Heart right ventricle (tissue), 16 donors: ENCODE results near the gene ALX4. TPM values are rescaled to one million over a fixed set of nuclear protein-coding genes. Genes with fewer than 3 reads are reported as not detected.

Experiments
- ATAC-seq, 8 donors: fragments of 200-7000 bp; cut with Tn5 transposase; one replicate each; pipeline ENCODE4 v1.9.1; 2020; ENCODE audit warnings: mild to moderate bottlenecking in 8 of 8, moderate library complexity in 8 of 8, moderate number of reproducible peaks in 1 of 8
- DNase-seq, 2 donors: peaks; one replicate each; pipeline ENCODE4 v3.0.0-alpha.2; 2020
- H3K27ac ChIP-seq, 10 donors: fragments of 200-600 bp; sonication (generic) in 2 of 10; one replicate each; pipeline versions ENCODE4 v1.5.0 to v1.8.0; 2020 to 2022; ENCODE audit warnings: mild to moderate bottlenecking in 3 of 10
- H3K27me3 ChIP-seq, 7 donors: fragments of 200-600 bp; one replicate each; pipeline ENCODE4 v1.8.0; 2021 to 2022; ENCODE audit warnings: mild to moderate bottlenecking in 2 of 7
- H3K36me3 ChIP-seq, 9 donors: fragments of 200-600 bp; sonication (generic) in 1 of 9; one replicate each; pipeline versions ENCODE4 v1.5.0 to v1.8.0; 2020 to 2022; ENCODE audit warnings: mild to moderate bottlenecking in 2 of 9
- H3K4me1 ChIP-seq, 9 donors: fragments of 200-600 bp; sonication (generic) in 1 of 9; one replicate each; pipeline versions ENCODE4 v1.5.0 to v1.8.0; 2020 to 2022; ENCODE audit warnings: mild to moderate bottlenecking in 4 of 9
- H3K4me3 ChIP-seq, 10 donors: fragments of 200-600 bp; sonication (generic) in 2 of 10; one replicate each; pipeline versions ENCODE4 v1.5.0 to v1.8.0; 2020 to 2022; ENCODE audit warnings: mild to moderate bottlenecking in 7 of 10, moderate library complexity in 2 of 10
- H3K9me3 ChIP-seq, 11 donors: fragments of 200-600 bp in 10 of 11; sonication (generic) in 2 of 11; one replicate each; pipeline versions ENCODE4 v1.5.0 to v1.8.0; 2013 to 2022; ENCODE audit warnings: mild to moderate bottlenecking in 2 of 11, control low read depth in 1 of 11, moderate library complexity in 1 of 11
- WGBS, 2 donors: extraction: QIAGEN DNeasy Blood & Tissue Kit; methylation state at CpG; one replicate each; pipeline ENCODE4 v1.1.7; 2013; ENCODE audit warnings: inconsistent platforms in 1 of 2; 5-methylcytosine and 5-hydroxymethylcytosine counted together
- intact Hi-C, 10 donors: fragments of 100-400 bp; cut with DNase I; formaldehyde crosslinking; loops; one replicate each; pipeline versions ENCODE4 v1.11.1 to v1.14.2; 2022
- polyA plus RNA-seq, 2 donors: library from polyadenylated mRNA; stranded (reverse); fragments of 200-250 nt; gene quantifications; one replicate each; pipeline ENCODE4 v1.2.3, GENCODE V29; 2013
- total RNA-seq, 10 donors: library from RNA; stranded (reverse); fragmentation: NEBNext Ultra II Directional in 3 of 10; extraction: Animal tissue kit (Norgen Biotek cat#: 25700) in 3 of 10; gene quantifications; one replicate each; pipeline versions ENCODE4 v1.2.1 to v1.2.4, GENCODE V29; 2021 to 2023
- TF ChIP-seq, protein P1 (sequence below), 9 donors: fragments of 200-600 bp; sonication (generic) in 2 of 9; IDR thresholded peaks; one replicate each; pipeline versions ENCODE4 v1.5.0 to v1.8.0; 2021 to 2022; ENCODE audit warnings: antibody characterized with exemption in 9 of 9, mild to moderate bottlenecking in 5 of 9, moderate library complexity in 1 of 9
- donor health status: Arrhythmogenic right ventricular cardiomyopathy.
- donor health status: ischemic (EF 13 %, LVEDD 7.1; RV severe dilation, severe dysfunction).
- donor health status: healthy with polysubstance abuse.
- donor health status: DM: no; HTN: yes; CAD: no.
- donor health status: DM: no; HTN: no; CAD: no.
- donor health status: ischemic (EF 25% LVEDD 6.9; RV normal size, moderate dysfunction).
- donor health status: ischemic (EF 25% LVEDD 5.7; RV mildly dilated, moderate dysfunction).
- donor health status: healthy.
- donor health status: DM: yes; HTN: yes; CAD: no.
- donor health status: Ischemic cardiomyopathy.
- donor health status: ischemic (EF 35%, LVEDD 5.7; RV mildly dilated, moderate dysfunction).
- donor health status: nonischemic (EF 11% LVEDD 7.7; RV severe dilation, severe dysfunction).
- donor health status: DM: yes; HTN: yes; CAD: no.
- donor health status: PGD.
- donor health status: ischemic (EF 29% LVEDD 5.4; RV normal size, mild dysfunction).
- donor health status: nonischemic (EF 23%, LVEDD 6.1; RV moderate dilation, normal function).

ALX4 gene
- total and polyA plus RNA-seq, 12 donors, result 0.01 to 0.07 (median 0.06) TPM; not detected in 5

DNA sequence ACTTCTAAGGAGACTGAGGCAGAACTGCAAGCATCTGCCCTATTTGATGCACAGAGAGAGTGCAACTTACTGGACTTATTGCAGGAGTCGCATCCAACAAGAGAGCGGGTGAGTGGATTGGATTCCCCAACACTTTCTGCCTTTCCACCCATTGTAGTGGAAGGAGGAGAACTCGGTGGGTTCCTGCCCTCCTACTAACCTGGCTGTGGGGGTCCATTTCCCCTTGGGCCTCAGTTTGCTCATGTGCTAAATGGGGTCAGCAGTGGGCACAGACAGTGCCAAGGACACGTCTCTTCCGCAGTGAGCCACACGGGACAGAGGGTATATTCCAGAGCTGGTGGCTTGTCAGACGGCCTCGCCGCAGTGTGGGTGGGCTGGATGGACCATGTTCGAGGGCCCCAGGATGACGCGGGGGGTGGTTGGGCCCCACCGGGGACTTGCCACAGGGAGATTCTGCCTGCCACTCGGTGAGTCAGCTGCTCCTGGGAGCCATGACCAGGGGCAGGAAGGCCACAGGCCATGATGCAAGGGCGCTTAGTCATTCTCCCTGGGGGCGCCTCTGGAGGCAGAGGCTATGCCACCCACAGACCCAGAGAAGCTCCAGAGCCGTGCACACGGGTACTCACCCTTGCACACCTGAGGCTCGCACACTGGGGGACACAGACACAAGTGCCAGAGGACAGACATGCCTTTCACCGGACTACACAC, 8.2 kb downstream of the ALX4 start:
- Histone ChIP-seq H3K4me1 (peaks cover 9 to 28% (median 21%) of the 10 kb centered on the region in 9 donors), H3K36me3 (no peaks in the 10 kb centered on the region), H3K27me3 (peaks cover 22 to 78% (median 64%) of the 10 kb centered on the region in 7 donors), H3K9me3 (no peaks in the 10 kb centered on the region), H3K27ac (no peak overlapping the region), H3K4me3 (no peak overlapping the region)
- DNase-seq (no peak), ATAC-seq (peak in 2 of 8 donors; percentile 32 to 44)
- WGBS, 2 donors, result 85 to 88% methylated on average over 20 of the region's 20 CpGs
- intact Hi-C loops, result loop anchor here in 2 of 10 donors (5.0 kb wide), 2 partner anchors 49 to 51 kb away; no protein-coding TSS in a partner anchor
- TF ChIP-seq, protein P1, sequence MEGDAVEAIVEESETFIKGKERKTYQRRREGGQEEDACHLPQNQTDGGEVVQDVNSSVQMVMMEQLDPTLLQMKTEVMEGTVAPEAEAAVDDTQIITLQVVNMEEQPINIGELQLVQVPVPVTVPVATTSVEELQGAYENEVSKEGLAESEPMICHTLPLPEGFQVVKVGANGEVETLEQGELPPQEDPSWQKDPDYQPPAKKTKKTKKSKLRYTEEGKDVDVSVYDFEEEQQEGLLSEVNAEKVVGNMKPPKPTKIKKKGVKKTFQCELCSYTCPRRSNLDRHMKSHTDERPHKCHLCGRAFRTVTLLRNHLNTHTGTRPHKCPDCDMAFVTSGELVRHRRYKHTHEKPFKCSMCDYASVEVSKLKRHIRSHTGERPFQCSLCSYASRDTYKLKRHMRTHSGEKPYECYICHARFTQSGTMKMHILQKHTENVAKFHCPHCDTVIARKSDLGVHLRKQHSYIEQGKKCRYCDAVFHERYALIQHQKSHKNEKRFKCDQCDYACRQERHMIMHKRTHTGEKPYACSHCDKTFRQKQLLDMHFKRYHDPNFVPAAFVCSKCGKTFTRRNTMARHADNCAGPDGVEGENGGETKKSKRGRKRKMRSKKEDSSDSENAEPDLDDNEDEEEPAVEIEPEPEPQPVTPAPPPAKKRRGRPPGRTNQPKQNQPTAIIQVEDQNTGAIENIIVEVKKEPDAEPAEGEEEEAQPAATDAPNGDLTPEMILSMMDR (IDR thresholded peaks at IDR 0.05), result no peak

DNA sequence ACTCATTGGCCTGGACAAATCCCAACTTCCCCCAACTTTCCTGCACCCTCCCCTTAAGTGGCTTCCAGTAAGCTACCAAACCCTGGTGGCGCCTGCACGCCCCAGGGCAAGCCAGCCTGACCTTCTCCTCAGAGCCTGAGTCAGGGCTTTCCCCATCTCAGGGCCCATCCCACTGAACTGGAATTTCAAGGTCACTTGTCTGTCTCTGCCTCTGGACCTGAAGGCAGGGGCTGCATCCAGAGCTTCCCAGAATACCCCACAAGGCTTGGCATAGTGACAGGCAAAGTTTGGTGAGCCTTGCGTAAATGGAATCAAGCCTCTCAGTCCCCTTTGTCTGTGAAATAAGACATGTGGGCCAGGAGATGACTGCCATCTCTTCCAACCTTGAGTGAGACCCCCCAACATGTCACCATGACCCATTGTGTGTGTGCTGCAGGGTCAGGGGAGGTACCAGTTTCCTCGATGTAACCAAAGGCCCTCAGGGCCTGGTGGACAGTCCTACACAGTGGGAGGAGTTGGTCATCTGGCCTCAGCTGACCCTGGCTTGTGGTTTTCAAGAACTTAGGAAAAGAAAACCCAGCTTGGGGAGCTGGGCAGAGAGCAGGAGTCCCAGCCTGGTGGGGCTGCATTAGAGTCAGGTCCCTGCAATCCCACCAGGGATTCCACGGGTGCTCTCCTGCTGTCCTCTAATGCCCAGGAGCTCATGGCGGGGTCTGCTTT, 8.9 kb downstream of the ALX4 start:
- Histone ChIP-seq H3K9me3 (no peaks in the 10 kb centered on the region), H3K4me1 (peaks cover 7 to 24% (median 18%) of the 10 kb centered on the region in 9 donors), H3K36me3 (no peaks in the 10 kb centered on the region), H3K27ac (no peak overlapping the region), H3K4me3 (no peak overlapping the region), H3K27me3 (peaks cover 16 to 71% (median 57%) of the 10 kb centered on the region in 7 donors)
- 86 to 88% methylated on average over 6 of the region's 6 CpGs for WGBS, 2 donors
- no peak for ATAC-seq
- DNase-seq, result no peak
- TF ChIP-seq, protein P1 (IDR thresholded peaks at IDR 0.05), result no peak
- intact Hi-C loops, result loop anchor here in 2 of 10 donors (5.0 kb wide), 2 partner anchors 49 to 51 kb away; no protein-coding TSS in a partner anchor

DNA sequence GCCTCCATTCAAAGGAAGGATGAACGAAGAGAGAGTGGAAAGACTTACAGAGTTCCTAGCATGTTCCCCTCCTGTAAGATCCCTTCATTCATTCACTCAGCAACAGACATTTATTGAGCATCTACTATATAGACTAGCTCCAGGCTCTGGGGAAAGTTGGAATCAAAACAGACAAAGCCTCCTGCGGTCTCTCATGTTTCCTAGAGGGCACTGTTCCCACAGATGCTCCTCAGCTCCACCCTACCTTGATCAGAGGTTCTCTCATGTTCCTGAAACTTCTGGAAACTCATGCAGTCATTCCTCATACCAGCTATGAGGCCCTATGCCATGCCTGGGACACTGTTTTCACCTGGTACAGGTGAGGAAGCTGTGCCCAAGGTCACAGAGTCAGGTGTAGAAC, 11.1 kb downstream of the ALX4 start:
- ATAC-seq (no peak), DNase-seq (no peak)
- no peaks in the 10 kb centered on the region for H3K36me3 ChIP-seq
- intact Hi-C loops, result no loop called here
- H3K4me1 ChIP-seq, result peaks cover 0 to 2% (median 0%) of the 10 kb centered on the region in 9 donors
- no peaks in the 10 kb centered on the region for H3K9me3 ChIP-seq
- no peak overlapping the region for H3K4me3 ChIP-seq
- TF ChIP-seq, protein P1 (IDR thresholded peaks at IDR 0.05), result no peak
- 86% methylated on average over 2 of the region's 2 CpGs for WGBS, 2 donors
- H3K27me3 ChIP-seq, result peaks cover 9 to 54% (median 42%) of the 10 kb centered on the region in 7 donors
- no peak overlapping the region for H3K27ac ChIP-seq

DNA sequence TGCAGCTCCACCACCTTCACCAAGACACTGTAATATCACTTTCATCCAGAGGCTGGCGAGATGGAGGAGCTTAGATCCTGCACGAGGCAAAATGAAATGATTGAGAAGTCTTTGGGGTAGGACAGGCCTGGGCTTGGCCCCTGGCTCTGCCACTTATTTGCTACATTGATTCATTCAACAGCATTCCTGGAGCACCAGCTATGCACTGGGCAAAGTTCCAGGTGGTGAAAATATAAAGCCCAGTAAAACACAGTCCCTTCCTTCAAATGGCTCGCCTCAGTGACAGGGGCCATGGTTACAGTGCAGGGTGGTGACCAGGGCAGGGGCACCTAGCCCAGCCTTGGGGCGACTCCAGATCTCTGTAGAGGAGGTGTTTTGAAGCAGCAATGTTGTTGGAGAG, 19.7 kb downstream of the ALX4 start:
- Histone ChIP-seq H3K27me3 (peaks cover 0 to 14% (median 0%) of the 10 kb centered on the region in 7 donors), H3K4me1 (peaks cover 0 to 3% (median 0%) of the 10 kb centered on the region in 9 donors), H3K9me3 (no peaks in the 10 kb centered on the region), H3K27ac (no peak overlapping the region), H3K36me3 (no peaks in the 10 kb centered on the region), H3K4me3 (no peak overlapping the region)
- WGBS, 2 donors, result 80% methylated on average over 4 of the region's 4 CpGs
- no peak for ATAC-seq
- TF ChIP-seq, protein P1 (IDR thresholded peaks at IDR 0.05), result no peak
- no peak for DNase-seq
- intact Hi-C loops, result no loop called here
